Hepatocyte (in vitro differentiated cells): ENCODE measurements around the gene PRKAA1.

ENCODE experiments used
- EZH2 ChIP-seq: fragments of 200-600 bp; sonication (generic); IDR thresholded peaks from 2 replicates; pipeline ENCODE4 v1.6.1; 2016; ENCODE audit warnings: antibody characterized with exemption, mild to moderate bottlenecking, borderline replicate concordance
- EZH2phosphoT487 ChIP-seq: fragments of 200-600 bp; sonication (generic); IDR thresholded peaks from one replicate; pipeline ENCODE4 v1.6.1; 2018; ENCODE audit warnings: antibody characterized with exemption, mild to moderate bottlenecking, low read depth, moderate library complexity; ENCODE audit not compliant: unreplicated experiment, severe bottlenecking
- TF ChIP-seq, protein P1 (sequence below): fragments of 200-600 bp; sonication (generic); IDR thresholded peaks from 2 replicates; pipeline ENCODE4 v1.5.1; 2016; ENCODE audit warnings: antibody characterized with exemption, mild to moderate bottlenecking; ENCODE audit not compliant: poor library complexity

DNA sequence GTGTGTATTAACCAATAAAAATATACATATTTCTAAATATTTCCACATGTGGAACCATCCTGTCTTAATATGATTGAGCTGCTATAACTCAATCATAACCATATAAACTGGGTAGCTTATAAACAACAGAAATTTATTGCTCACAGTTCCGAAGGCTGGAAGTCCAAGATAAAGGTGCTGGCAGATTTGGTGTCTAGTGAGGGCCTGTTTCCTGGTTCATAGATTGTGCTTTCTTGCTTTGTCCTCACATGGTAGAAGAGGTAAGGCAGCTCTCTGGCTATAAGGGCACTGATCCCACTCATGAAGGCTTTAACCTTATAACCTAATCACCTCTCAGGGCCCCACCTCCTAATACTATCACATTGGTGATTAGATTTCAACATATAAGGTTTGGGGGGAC, 14.0 kb upstream of the PRKAA1 start:
- TF ChIP-seq, protein P1, sequence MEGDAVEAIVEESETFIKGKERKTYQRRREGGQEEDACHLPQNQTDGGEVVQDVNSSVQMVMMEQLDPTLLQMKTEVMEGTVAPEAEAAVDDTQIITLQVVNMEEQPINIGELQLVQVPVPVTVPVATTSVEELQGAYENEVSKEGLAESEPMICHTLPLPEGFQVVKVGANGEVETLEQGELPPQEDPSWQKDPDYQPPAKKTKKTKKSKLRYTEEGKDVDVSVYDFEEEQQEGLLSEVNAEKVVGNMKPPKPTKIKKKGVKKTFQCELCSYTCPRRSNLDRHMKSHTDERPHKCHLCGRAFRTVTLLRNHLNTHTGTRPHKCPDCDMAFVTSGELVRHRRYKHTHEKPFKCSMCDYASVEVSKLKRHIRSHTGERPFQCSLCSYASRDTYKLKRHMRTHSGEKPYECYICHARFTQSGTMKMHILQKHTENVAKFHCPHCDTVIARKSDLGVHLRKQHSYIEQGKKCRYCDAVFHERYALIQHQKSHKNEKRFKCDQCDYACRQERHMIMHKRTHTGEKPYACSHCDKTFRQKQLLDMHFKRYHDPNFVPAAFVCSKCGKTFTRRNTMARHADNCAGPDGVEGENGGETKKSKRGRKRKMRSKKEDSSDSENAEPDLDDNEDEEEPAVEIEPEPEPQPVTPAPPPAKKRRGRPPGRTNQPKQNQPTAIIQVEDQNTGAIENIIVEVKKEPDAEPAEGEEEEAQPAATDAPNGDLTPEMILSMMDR, result no peak
- TF ChIP-seq EZH2phosphoT487, result no peak
- TF ChIP-seq EZH2, result no peak
